IMR-90 (cell line): ENCODE results near the gene NIT1. TPM values are rescaled to one million over a fixed set of nuclear protein-coding genes. Genes with fewer than 3 reads are reported as not detected.

Experiments used
- ATAC-seq: fragments of 200-7000 bp; cut with Tn5 transposase; 2 replicates; pipeline ENCODE4 v1.9.1; 2020; ENCODE audit warnings: low read depth, mild to moderate bottlenecking, moderate library complexity
- BruUV-seq: library from RNA; stranded (reverse); fragments of 400-500 nt; replicated peaks from 2 replicates; lab custom pipeline; 2021; lab: Mats Ljungman, UMichigan
- CTCF ChIA-PET: fragments of 300-600 bp; formaldehyde crosslinking; extraction: SDS; loops from one replicate; lab custom pipeline; 2021; ENCODE audit warnings: antibody characterized with exemption; lab: Yijun Ruan, JAX
- POLR2A ChIA-PET: fragments of 300-600 bp; sonication (Branson Sonifier 250); formaldehyde crosslinking; loops from one replicate; lab custom pipeline; 2022; ENCODE audit warnings: antibody characterized with exemption; ENCODE audit not compliant: unreplicated experiment; lab: Charles Lee
- DNase-seq: peaks from one replicate; pipeline ENCODE4 v3.0.0; 2013
- H2AFZ ChIP-seq: replicated peaks from 2 replicates; pipeline ENCODE3; 2013; ENCODE audit warnings: low read length, mild to moderate bottlenecking; ENCODE audit not compliant: poor library complexity
- H2AK5ac ChIP-seq: 2 replicates; pipeline ENCODE4 v1.6.1; 2013; ENCODE audit warnings: low read depth, low read length, inconsistent platforms
- H2AK9ac ChIP-seq: replicated peaks from 2 replicates; pipeline ENCODE3; 2013; ENCODE audit warnings: mild to moderate bottlenecking, low read depth, low read length, moderate library complexity; ENCODE audit not compliant: poor library complexity
- H2BK120ac ChIP-seq: 2 replicates; pipeline ENCODE4 v1.6.1; 2013; ENCODE audit warnings: low read depth, low read length, inconsistent platforms
- H2BK15ac ChIP-seq: 3 replicates; pipeline ENCODE4 v1.6.1; 2013; ENCODE audit warnings: low read depth, low read length, inconsistent platforms
- H2BK20ac ChIP-seq: 2 replicates; pipeline ENCODE4 v1.6.1; 2013; ENCODE audit warnings: low read depth, mild to moderate bottlenecking, inconsistent platforms, low read length, moderate library complexity
- H2BK5ac ChIP-seq: 2 replicates; pipeline ENCODE4 v1.6.1; 2013; ENCODE audit warnings: mild to moderate bottlenecking, low read depth, low read length, inconsistent platforms; ENCODE audit not compliant: poor library complexity, severe bottlenecking
- H3K14ac ChIP-seq: replicated peaks from 2 replicates; pipeline ENCODE4 v1.6.1; 2013; ENCODE audit warnings: low read depth, low read length, inconsistent platforms
- H3K18ac ChIP-seq: 2 replicates; pipeline ENCODE4 v1.6.1; 2013; ENCODE audit warnings: low read depth, low read length, control low read depth
- H3K23ac ChIP-seq: 2 replicates; pipeline ENCODE4 v1.6.1; 2013; ENCODE audit warnings: low read depth, low read length, inconsistent platforms
- H3K27ac ChIP-seq: 2 replicates; pipeline ENCODE4 v1.5.1; 2013; ENCODE audit warnings: mild to moderate bottlenecking, control low read depth, low read length; ENCODE audit not compliant: insufficient read depth
- H3K27me3 ChIP-seq: 2 replicates; pipeline ENCODE4 v1.6.1; 2013; ENCODE audit warnings: low read length; ENCODE audit not compliant: control insufficient read depth, insufficient read depth
- H3K36me3 ChIP-seq: 2 replicates; pipeline ENCODE4 v1.6.1; 2013; ENCODE audit warnings: low read length, mixed read lengths; ENCODE audit not compliant: control insufficient read depth, insufficient read depth
- H3K4ac ChIP-seq: 2 replicates; pipeline ENCODE4 v1.6.1; 2013; ENCODE audit warnings: low read depth, low read length, inconsistent platforms
- H3K4me1 ChIP-seq: 2 replicates; pipeline ENCODE4 v1.6.1; 2013; ENCODE audit warnings: low read length, mixed read lengths; ENCODE audit not compliant: control insufficient read depth, insufficient read depth
- H3K4me2 ChIP-seq: 2 replicates; pipeline ENCODE4 v1.6.1; 2013; ENCODE audit warnings: low read depth, mild to moderate bottlenecking, control low read depth, low read length, moderate library complexity
- H3K4me3 ChIP-seq: 2 replicates; pipeline ENCODE4 v1.5.1; 2013; ENCODE audit warnings: low read depth, mild to moderate bottlenecking, control low read depth, low read length, moderate library complexity; ENCODE audit not compliant: insufficient read depth
- H3K56ac ChIP-seq: 2 replicates; pipeline ENCODE4 v1.6.1; 2013; ENCODE audit warnings: low read length, inconsistent platforms; ENCODE audit not compliant: insufficient read depth; ENCODE audit errors: extremely low read depth
- H3K79me1 ChIP-seq, 2 experiments: 2 replicates each; pipeline ENCODE4 v1.6.1; 2013; ENCODE audit warnings: low read length in 2 of 2, inconsistent platforms in 1 of 2, low read depth in 1 of 2
- H3K9ac ChIP-seq: 2 replicates; pipeline ENCODE4 v1.6.1; 2013; ENCODE audit warnings: low read depth, low read length, control low read depth
- H3K9me1 ChIP-seq: 2 replicates; pipeline ENCODE4 v1.6.1; 2013; ENCODE audit warnings: low read length, inconsistent platforms; ENCODE audit not compliant: insufficient read depth
- H3K9me3 ChIP-seq: 2 replicates; pipeline ENCODE4 v1.6.1; 2013; ENCODE audit warnings: low read length; ENCODE audit not compliant: control insufficient read depth, insufficient read depth
- H4K20me1 ChIP-seq: 2 replicates; pipeline ENCODE4 v1.6.1; 2013; ENCODE audit warnings: low read length, inconsistent platforms; ENCODE audit not compliant: insufficient read depth
- H4K5ac ChIP-seq: 2 replicates; pipeline ENCODE4 v1.6.1; 2013; ENCODE audit warnings: mild to moderate bottlenecking, low read depth, low read length, control low read depth
- H4K8ac ChIP-seq, 2 experiments: 2 replicates each; pipeline ENCODE4 v1.6.1; 2013; ENCODE audit warnings: low read depth in 2 of 2, low read length in 2 of 2, control low read depth in 1 of 2, inconsistent platforms in 1 of 2
- H4K91ac ChIP-seq: 2 replicates; pipeline ENCODE4 v1.6.1; 2013; ENCODE audit warnings: low read depth, low read length, inconsistent platforms; ENCODE audit not compliant: insufficient read depth
- CEBPB ChIP-seq: IDR thresholded peaks from 2 replicates; pipeline ENCODE4 v1.6.1; 2012; ENCODE audit warnings: low read depth, low read length, improper control_type of control experiment
- MXI1 ChIP-seq: IDR thresholded peaks from 2 replicates; pipeline ENCODE4 v1.6.1; 2012; ENCODE audit warnings: low read depth, mild to moderate bottlenecking, low read length, moderate library complexity, borderline replicate concordance
- USF2 ChIP-seq: fragments of 150-350 bp; IDR thresholded peaks from 2 replicates; pipeline ENCODE4 v1.6.1; 2017; ENCODE audit warnings: mild to moderate bottlenecking, antibody characterized with exemption, low read length, low read depth
- WGBS, 2 experiments: methylation state at CpG; one replicate each; pipeline versions ENCODE4 v1.1.5 to v1.1.7; 2013; ENCODE audit warnings: missing lambda C conversion rate in 2 of 2; ENCODE audit not compliant: insufficient read length in 1 of 2; ENCODE audit errors: extremely low coverage in 2 of 2; 5-methylcytosine and 5-hydroxymethylcytosine counted together
- dilution Hi-C: fragments of 300-500 bp; cut with HindIII; formaldehyde crosslinking; loops from one replicate; pipeline ENCODE4 v1.14.3; 2018; ENCODE audit warnings: low sequenced_read_pairs; ENCODE audit not compliant: unreplicated experiment
- in situ Hi-C: fragments of 300-500 bp; cut with MboI; formaldehyde crosslinking; loops from 3 replicates; pipeline ENCODE4 v1.14.3; 2019; ENCODE audit warnings: low sequenced_read_pairs, inconsistent platforms, mixed read lengths
- intact Hi-C: fragments of 100-400 bp; cut with micrococcal nuclease; formaldehyde crosslinking; loops from 2 replicates; pipeline ENCODE4 v1.10.0; 2022
- polyA plus RNA-seq, 3 experiments: library from polyadenylated mRNA; depleted of rRNA; stranded (reverse); fragments of >200 nt; gene quantifications; 2 replicates each; pipeline ENCODE4 v1.2.3, GENCODE V29; 2012; ENCODE audit warnings: low replicate concordance in 1 of 3
- total RNA-seq: library from RNA; depleted of rRNA; stranded (reverse); fragments of >200 nt; gene quantifications from 2 replicates; pipeline ENCODE4 v1.2.3, GENCODE V29; 2012

The NIT1 gene
- total and polyA plus RNA-seq, 2 of the 4 experiments (the other 2 are of a cell fraction), result 22.8 to 33.6 TPM

- no peak for TF ChIP-seq USF2
Observed at GRCh38 chr1:161099090-161099802, 18.7 kb upstream of the NIT1 start (continued).

- in situ Hi-C loops (no loop called here), intact Hi-C loops (no loop called here), dilution Hi-C loops (no loop called here)
- H2AK9ac ChIP-seq, result no peak overlapping the region
- no peak overlapping the region for H3K4ac ChIP-seq
- H4K20me1 ChIP-seq, result peaks cover 29% of the 10 kb centered on the region
- H3K79me1 ChIP-seq, result peaks cover 7 to 26% of the 10 kb centered on the region in 2 experiments
- no peak overlapping the region for H4K8ac ChIP-seq
- H4K5ac ChIP-seq, result no peak overlapping the region
- H3K14ac ChIP-seq, result no peak overlapping the region
- H2AFZ ChIP-seq, result no peak overlapping the region
- no peak overlapping the region for H2BK20ac ChIP-seq
- H3K27me3 ChIP-seq, result no peaks in the 10 kb centered on the region
- no peak overlapping the region for H3K4me3 ChIP-seq
- H3K23ac ChIP-seq, result no peak overlapping the region
- no TSS peak for BruUV-seq
- no peak overlapping the region for H3K9ac ChIP-seq
- no CpG with 5 or more reads among the region's 2 CpGs for WGBS, 2 experiments
- ATAC-seq (no peak), DNase-seq (no peak)
- H3K4me2 ChIP-seq, result no peak overlapping the region
- H4K91ac ChIP-seq, result no peak overlapping the region
- ChIA-PET CTCF (interaction anchor here (0.9 to 2.4 kb wide), 2 partner anchors 17 to 103 kb away, joined by 3 to 9 read pairs; partner anchors contain the start of genes NIT1 and PFDN2), POLR2A (no interaction called here)
- H3K56ac ChIP-seq, result no peak overlapping the region
- no peak overlapping the region for H2AK5ac ChIP-seq
- no peak overlapping the region for H3K27ac ChIP-seq
- no peak overlapping the region for H3K18ac ChIP-seq
- H3K4me1 ChIP-seq, result peaks cover 5% of the 10 kb centered on the region; the same call in 1 of the 2 replicates
- no peaks in the 10 kb centered on the region for H3K9me3 ChIP-seq
- no peak overlapping the region for H2BK120ac ChIP-seq
- no peaks in the 10 kb centered on the region for H3K9me1 ChIP-seq
- no peak overlapping the region for H2BK5ac ChIP-seq
- TF ChIP-seq MXI1 (no peak), CEBPB (no peak)
- H3K36me3 ChIP-seq, result peaks cover 13% of the 10 kb centered on the region
- no peak overlapping the region for H2BK15ac ChIP-seq
Observed at GRCh38 chr1:161100556-161100955, 17.3 kb upstream of the NIT1 start.
